ENCODE data around the gene RASGRF1.

Gene RASGRF1

GRCh38 chr15:79067072-79067833 lies 23.3 kb downstream of the RASGRF1 start:
- no peak for DNase-seq (ENCODE audit: low read depth in 2 of 2, low spot score in 1 of 2)

GRCh38 chr15:79066391-79067071 lies 24.0 kb downstream of the RASGRF1 start:
- no peak for DNase-seq (ENCODE audit: low read depth in 2 of 2, low spot score in 1 of 2)

- DNase-seq (ENCODE audit: low read depth in 2 of 2, low spot score in 1 of 2) = no peak
Observed at GRCh38 chr15:79065706-79066376, 24.7 kb downstream of the RASGRF1 start.

GRCh38 chr15:79065361-79065705 lies 25.2 kb downstream of the RASGRF1 start:
- no peak for DNase-seq (ENCODE audit: low read depth in 2 of 2, low spot score in 1 of 2)

GRCh38 chr15:79064496-79064895 lies 26.1 kb downstream of the RASGRF1 start:
- DNase-seq (ENCODE audit: low read depth in 2 of 2, low spot score in 1 of 2) = no peak

- no peak for DNase-seq (ENCODE audit: low read depth in 2 of 2, low spot score in 1 of 2)
Observed at GRCh38 chr15:79060175-79060574, 30.4 kb downstream of the RASGRF1 start.

GRCh38 chr15:79059081-79059572 lies 31.5 kb downstream of the RASGRF1 start:
- DNase-seq (ENCODE audit: low read depth in 2 of 2, low spot score in 1 of 2) = no peak

GRCh38 chr15:79058260-79058850 lies 32.2 kb downstream of the RASGRF1 start:
- no peak for DNase-seq (ENCODE audit: low read depth in 2 of 2, low spot score in 1 of 2)

- no peak for DNase-seq (ENCODE audit: low read depth in 2 of 2, low spot score in 1 of 2)
Observed at GRCh38 chr15:79057050-79057449, 33.5 kb downstream of the RASGRF1 start.

- DNase-seq (ENCODE audit: low read depth in 2 of 2, low spot score in 1 of 2) = no peak
Observed at GRCh38 chr15:79054350-79054749, 36.2 kb downstream of the RASGRF1 start.

GRCh38 chr15:79053894-79054293 lies 36.7 kb downstream of the RASGRF1 start:
- no peak for DNase-seq (ENCODE audit: low read depth in 2 of 2, low spot score in 1 of 2)

GRCh38 chr15:79051941-79052731 lies 38.4 kb downstream of the RASGRF1 start:
- DNase-seq (ENCODE audit: low read depth in 2 of 2, low spot score in 1 of 2) = no peak

GRCh38 chr15:79051029-79051428 lies 39.6 kb downstream of the RASGRF1 start:
- no peak for DNase-seq (ENCODE audit: low read depth in 2 of 2, low spot score in 1 of 2)

- DNase-seq (ENCODE audit: low read depth in 2 of 2, low spot score in 1 of 2) = no peak
Observed at GRCh38 chr15:79050341-79050740, 40.2 kb downstream of the RASGRF1 start.

GRCh38 chr15:79049416-79049815 lies 41.2 kb downstream of the RASGRF1 start:
- DNase-seq (ENCODE audit: low read depth in 2 of 2, low spot score in 1 of 2) = no peak

GRCh38 chr15:79047676-79048439 lies 42.7 kb downstream of the RASGRF1 start:
- DNase-seq (ENCODE audit: low read depth in 2 of 2, low spot score in 1 of 2) = no peak

- DNase-seq (ENCODE audit: low read depth in 2 of 2, low spot score in 1 of 2) = no peak
Observed at GRCh38 chr15:79046691-79047404, 43.7 kb downstream of the RASGRF1 start.

- DNase-seq (ENCODE audit: low read depth in 2 of 2, low spot score in 1 of 2) = no peak
Observed at GRCh38 chr15:79045041-79045440, 45.5 kb downstream of the RASGRF1 start.

GRCh38 chr15:79042213-79042928 lies 48.2 kb downstream of the RASGRF1 start:
- no peak for DNase-seq (ENCODE audit: low read depth in 2 of 2, low spot score in 1 of 2)

Data from stimulated activated CD8-positive, alpha-beta memory T cell treated with anti-CD3 and anti-CD28 coated beads, Interleukin-4, amount 100 ng/mL, for 4 hours (primary cell).